ENCODE data around the gene NRDE2.
"Not testable (repeated sequence)": the region's sequence is repeated elsewhere in the genome, so short reads cannot be mapped to it uniquely, and the experiment has no call there.

The NRDE2 gene

DNA sequence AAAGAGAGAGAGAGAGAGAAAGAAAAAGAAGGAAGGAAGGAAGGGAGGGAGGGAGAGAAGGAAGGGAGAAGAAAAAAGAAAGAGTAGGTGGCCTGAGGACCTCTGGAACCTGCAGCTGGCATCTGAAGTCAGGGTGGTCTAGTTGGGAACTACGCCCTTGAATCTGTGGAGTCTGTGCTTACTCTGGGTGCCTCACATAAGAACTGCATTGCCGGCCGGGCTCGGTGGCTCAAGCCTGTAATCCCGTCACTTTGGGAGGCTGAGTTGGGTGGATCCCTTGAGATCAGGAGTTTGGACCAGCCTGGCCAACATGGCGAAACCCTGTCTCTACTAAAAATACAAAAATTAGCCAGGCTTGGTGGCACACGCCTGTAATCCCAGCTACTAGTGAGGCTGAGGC is 10.0 kb upstream of the NRDE2 start:
- DNase-seq (ENCODE audit: low read depth in 2 of 3, low spot score in 1 of 3): no peak

GRCh38 chr14:90341232-90341631 is 9.5 kb upstream of the NRDE2 start:
- DNase-seq (ENCODE audit: low read depth in 2 of 3, low spot score in 1 of 3): not testable (repeated sequence)

DNA sequence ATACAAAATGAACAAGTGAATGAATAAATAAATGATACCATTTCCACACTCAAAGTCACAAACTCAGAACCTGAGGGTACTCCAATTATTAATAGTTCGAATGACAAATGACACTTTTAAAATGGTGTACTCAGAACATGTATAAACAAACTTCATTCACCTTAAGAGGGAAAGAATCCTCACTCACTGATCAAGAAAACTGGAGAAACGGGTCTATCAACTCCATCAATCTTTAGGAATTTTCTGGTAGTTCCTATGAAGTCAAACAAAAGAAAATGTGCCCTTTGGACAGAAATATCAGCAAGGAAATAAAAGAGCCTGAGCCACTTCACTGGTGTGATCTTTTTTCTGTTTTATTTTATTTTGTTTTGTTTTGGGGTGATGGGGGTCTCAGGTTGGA is 5.2 kb upstream of the NRDE2 start:
- DNase-seq (ENCODE audit: low read depth in 2 of 3, low spot score in 1 of 3): no peak

DNA sequence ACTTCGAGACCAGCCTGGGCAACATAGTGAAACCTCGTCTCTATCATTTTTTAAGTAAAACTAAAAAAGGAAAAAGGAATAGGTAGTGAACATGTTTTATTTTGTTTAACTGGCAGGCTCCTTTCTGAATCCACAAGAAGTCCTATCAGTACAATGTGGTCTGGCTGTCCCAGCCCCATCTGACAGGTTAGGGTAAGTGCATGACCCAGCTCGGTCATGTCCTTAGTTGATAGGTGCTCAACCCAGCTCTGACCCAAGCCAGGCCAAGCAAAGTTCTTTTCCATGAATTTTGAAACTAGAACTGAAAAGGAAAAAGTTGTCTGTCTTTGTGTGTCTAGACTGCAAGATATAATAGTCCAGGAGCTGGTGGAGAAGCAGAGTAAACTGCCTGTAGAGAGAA is 4.7 kb upstream of the NRDE2 start:
- no peak for DNase-seq (ENCODE audit: low read depth in 2 of 3, low spot score in 1 of 3)

DNA sequence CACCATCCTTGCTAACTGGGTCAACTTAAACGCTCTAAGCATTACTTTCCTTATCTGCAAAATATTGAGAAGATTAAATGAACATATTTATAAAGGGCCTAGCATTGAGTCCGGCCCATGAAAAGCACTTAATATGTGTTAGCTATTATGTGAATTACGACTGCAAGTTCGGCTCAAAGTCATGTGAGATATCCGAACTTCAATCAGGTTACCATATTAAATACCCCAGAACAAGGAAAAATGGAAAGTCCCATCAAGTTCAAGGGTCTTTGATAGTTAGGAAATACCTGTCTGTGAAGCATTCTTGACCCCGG is 487 bp upstream of the NRDE2 start:
- no peak for DNase-seq (ENCODE audit: low read depth in 2 of 3, low spot score in 1 of 3)

- no peak for DNase-seq (ENCODE audit: low read depth in 2 of 3, low spot score in 1 of 3)
Measured at GRCh38 chr14:90330203-90331196, 1.2 kb downstream of the NRDE2 start.

DNA sequence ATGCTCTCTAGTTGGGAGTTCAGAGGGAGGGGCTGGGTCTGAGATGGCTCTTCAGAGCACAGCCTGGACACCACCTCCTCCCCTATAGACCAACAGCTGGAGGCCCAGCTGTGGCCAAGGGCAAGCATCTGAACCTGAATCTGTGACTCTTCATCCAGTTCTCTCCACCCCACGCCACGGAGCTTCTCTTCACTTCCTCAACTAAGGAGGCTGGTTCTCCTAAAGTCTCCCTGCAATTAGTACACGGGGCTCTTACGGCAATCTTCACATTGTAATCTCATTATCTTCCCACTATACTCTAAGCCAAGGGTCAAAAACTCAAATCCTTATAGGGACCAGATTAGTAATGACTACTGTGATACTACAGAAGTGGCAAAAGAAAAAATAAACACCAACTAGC is 9.8 kb downstream of the NRDE2 start:
- DNase-seq (ENCODE audit: low read depth in 2 of 3, low spot score in 1 of 3): no peak

GRCh38 chr14:90319634-90320541 is 11.9 kb downstream of the NRDE2 start:
- DNase-seq (ENCODE audit: low read depth in 2 of 3, low spot score in 1 of 3): no peak

GRCh38 chr14:90319173-90319572 is 12.6 kb downstream of the NRDE2 start:
- no peak for DNase-seq (ENCODE audit: low read depth in 2 of 3, low spot score in 1 of 3)

GRCh38 chr14:90318016-90318415 is 13.7 kb downstream of the NRDE2 start:
- no peak for DNase-seq (ENCODE audit: low read depth in 2 of 3, low spot score in 1 of 3)

DNA sequence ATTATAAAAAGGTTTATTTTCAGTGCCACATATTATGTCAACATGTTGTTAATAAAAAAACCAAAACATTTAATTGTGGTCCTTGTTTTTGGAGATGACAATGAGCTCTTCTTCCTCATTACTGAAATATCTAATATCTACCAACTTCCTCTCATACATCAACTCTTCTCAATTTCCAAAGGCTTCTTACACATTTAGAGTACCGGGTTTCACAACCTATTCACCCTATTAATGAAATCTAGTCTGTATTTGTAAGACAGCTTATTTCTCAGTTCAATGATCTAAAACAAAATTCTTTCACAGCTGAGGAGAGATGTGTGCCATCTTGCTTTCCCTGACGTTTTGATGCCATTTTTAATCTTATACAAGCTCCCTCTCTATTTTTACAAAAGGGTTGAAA is 14.5 kb downstream of the NRDE2 start:
- no peak for DNase-seq (ENCODE audit: low read depth in 2 of 3, low spot score in 1 of 3)

DNA sequence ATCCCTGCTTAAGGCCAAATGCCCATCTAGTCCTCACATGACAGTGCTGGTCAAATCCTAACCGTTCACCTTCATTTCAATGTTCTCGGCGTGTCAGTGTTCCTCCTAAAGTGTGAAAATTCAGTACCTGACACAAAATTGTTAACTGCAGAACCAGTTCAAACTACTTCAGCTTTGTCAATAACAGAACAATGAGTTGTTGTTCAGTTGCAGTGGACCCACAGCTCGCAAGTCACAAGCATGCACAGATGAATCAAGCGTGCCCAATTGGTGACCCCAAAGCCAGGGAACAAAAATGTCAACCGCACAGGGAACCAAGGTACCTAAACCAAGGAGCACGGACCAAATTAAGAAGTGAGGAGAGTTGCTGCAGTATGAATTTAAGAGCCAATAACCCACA is 23.2 kb downstream of the NRDE2 start:
- no peak for DNase-seq (ENCODE audit: low read depth in 2 of 3, low spot score in 1 of 3)

- no peak for DNase-seq (ENCODE audit: low read depth in 2 of 3, low spot score in 1 of 3)
Measured at GRCh38 chr14:90305176-90305601, 26.6 kb downstream of the NRDE2 start.

- DNase-seq (ENCODE audit: low read depth in 2 of 3, low spot score in 1 of 3): no peak
Measured at GRCh38 chr14:90304502-90304901, 27.2 kb downstream of the NRDE2 start.

DNA sequence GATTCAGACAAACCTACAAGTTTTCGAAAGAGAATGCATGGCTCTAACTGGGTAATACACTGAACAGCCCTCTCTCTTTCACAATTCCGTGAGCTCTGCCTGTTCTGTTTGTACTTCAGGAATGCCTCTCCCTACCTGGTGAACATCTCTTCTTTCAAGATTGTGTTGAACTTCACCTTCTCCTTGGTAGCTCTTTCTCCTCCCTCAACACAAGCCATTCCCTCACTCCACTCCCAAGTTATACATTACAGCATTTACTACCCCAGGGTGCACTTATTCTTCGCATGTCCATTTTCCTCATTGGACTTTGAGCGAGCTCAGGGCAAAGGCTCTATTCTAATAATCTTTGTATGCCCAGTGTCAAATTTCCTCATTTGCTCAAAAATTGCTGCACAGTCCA is 28.3 kb downstream of the NRDE2 start:
- DNase-seq (ENCODE audit: low read depth in 2 of 3, low spot score in 1 of 3): no peak

GRCh38 chr14:90302529-90303303 is 29.0 kb downstream of the NRDE2 start:
- no peak for DNase-seq (ENCODE audit: low read depth in 2 of 3, low spot score in 1 of 3)

DNA sequence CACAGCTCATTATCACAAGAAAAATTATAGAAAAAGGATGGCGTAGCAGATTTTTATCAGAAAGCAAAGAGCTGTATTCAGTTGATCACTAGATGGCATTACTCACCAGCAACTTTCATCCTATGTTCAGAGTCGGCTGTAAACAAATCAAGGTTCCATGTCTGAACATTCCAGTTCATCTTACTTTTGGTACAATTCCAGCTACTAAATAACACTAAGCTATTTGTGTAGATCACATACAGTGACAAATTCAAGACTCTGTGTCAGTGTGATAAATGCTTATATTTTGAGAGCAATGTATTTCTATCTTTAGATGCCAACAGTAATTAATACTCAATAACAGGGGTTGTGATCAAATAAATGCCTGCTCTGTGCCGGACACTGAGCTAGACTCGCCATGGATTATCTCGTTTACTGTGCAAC is 30.1 kb downstream of the NRDE2 start:
- DNase-seq (ENCODE audit: low read depth in 2 of 3, low spot score in 1 of 3): no peak

- DNase-seq (ENCODE audit: low read depth in 2 of 3, low spot score in 1 of 3): no peak
Measured at GRCh38 chr14:90301122-90301521, 30.6 kb downstream of the NRDE2 start.

DNA sequence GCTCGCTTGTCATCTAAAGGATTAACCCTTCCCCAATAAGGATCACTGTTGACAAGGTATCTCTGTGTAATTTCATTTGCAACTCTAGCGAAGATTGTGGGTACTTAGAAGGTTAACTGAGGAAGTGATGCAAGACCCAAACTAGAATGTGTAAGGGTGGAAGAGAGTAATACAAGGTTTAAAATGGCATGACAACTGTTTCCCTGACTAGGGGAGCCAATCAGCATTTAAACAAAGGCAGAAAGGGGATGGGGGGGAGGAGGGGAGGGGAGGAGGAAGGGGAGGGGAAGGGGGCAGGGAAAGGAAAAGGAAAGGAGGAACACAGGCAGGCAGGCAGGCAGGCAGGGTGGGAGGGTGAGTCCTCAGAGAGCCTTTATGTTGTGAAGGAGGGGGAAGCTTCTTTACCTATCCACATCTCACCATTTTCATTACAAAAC is 31.1 kb downstream of the NRDE2 start:
- DNase-seq (ENCODE audit: low read depth in 2 of 3, low spot score in 1 of 3): no peak

DNA sequence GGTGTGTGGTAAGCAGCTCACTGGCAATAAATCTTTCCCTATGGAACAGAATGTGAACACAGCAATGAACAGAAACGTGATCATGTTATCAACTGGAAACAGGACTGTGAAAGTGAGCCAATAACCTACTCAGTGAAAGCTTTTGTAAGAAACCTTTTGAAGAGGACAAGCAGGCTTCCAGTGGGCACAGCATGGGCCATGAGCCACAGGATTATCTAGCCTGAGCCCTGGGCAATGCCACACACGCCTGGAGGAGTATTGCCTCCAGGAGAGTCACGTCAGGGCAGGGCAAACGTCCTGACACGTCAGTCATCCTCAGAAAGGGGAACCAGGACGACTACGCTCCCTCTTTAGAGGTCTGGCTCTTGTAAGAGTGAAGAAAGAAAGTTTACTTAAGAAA is 32.3 kb downstream of the NRDE2 start:
- DNase-seq (ENCODE audit: low read depth in 2 of 3, low spot score in 1 of 3): no peak

All from stimulated activated CD4-positive, alpha-beta T cell treated with anti-CD3 and anti-CD28 coated beads, Interleukin-12 subunit alpha, Interleukin-12 subunit beta, amount 100 ng/mL, for 48 hours (primary cell).